ENCODE data around the gene CLCN1. TPM values are rescaled to one million over a fixed set of nuclear protein-coding genes. Genes with fewer than 3 reads are reported as not detected.

Gene CLCN1
- total RNA-seq, 1 donor from 2014 or later = not detected

GRCh38 chr7:143384661-143385631 is 69.0 kb downstream of the CLCN1 start:
- no peak for DNase-seq (ENCODE audit: extremely low spot score in 2 of 2)
- Histone ChIP-seq H3K9me3 (no peaks in the 10 kb centered on the region), H3K4me1 (peaks cover 57% of the 10 kb centered on the region), H3K4me3 (peak overlapping the region; percentile 93 to 99), H3K27me3 (no peaks in the 10 kb centered on the region), H3K36me3 (peaks cover 0 to 22% of the 10 kb centered on the region in 2 donors), H3K27ac (peak overlapping the region; percentile 94)
- intact Hi-C loops (cut with DNase I) = loop anchor here (5.0 kb wide), 1 partner anchor 98 kb away; the partner anchor contains the start of gene CASP2
- TF ChIP-seq, protein P1, sequence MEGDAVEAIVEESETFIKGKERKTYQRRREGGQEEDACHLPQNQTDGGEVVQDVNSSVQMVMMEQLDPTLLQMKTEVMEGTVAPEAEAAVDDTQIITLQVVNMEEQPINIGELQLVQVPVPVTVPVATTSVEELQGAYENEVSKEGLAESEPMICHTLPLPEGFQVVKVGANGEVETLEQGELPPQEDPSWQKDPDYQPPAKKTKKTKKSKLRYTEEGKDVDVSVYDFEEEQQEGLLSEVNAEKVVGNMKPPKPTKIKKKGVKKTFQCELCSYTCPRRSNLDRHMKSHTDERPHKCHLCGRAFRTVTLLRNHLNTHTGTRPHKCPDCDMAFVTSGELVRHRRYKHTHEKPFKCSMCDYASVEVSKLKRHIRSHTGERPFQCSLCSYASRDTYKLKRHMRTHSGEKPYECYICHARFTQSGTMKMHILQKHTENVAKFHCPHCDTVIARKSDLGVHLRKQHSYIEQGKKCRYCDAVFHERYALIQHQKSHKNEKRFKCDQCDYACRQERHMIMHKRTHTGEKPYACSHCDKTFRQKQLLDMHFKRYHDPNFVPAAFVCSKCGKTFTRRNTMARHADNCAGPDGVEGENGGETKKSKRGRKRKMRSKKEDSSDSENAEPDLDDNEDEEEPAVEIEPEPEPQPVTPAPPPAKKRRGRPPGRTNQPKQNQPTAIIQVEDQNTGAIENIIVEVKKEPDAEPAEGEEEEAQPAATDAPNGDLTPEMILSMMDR (IDR thresholded peaks at IDR 0.05) = no peak
- TF ChIP-seq POLR2AphosphoS5 (IDR thresholded peaks at IDR 0.05; ENCODE audit: insufficient read depth in 1 of 2, low read depth in 1 of 2) = no peak
- TF ChIP-seq POLR2A (IDR thresholded peaks at IDR 0.05) = no peak

GRCh38 chr7:143385891-143386781 is 70.2 kb downstream of the CLCN1 start:
- Histone ChIP-seq H3K4me1 (peaks cover 65% of the 10 kb centered on the region), H3K4me3 (peak overlapping the region in 1 of 2 donors; percentile 4)
- no peak for DNase-seq (ENCODE audit: extremely low spot score in 2 of 2)

DNA sequence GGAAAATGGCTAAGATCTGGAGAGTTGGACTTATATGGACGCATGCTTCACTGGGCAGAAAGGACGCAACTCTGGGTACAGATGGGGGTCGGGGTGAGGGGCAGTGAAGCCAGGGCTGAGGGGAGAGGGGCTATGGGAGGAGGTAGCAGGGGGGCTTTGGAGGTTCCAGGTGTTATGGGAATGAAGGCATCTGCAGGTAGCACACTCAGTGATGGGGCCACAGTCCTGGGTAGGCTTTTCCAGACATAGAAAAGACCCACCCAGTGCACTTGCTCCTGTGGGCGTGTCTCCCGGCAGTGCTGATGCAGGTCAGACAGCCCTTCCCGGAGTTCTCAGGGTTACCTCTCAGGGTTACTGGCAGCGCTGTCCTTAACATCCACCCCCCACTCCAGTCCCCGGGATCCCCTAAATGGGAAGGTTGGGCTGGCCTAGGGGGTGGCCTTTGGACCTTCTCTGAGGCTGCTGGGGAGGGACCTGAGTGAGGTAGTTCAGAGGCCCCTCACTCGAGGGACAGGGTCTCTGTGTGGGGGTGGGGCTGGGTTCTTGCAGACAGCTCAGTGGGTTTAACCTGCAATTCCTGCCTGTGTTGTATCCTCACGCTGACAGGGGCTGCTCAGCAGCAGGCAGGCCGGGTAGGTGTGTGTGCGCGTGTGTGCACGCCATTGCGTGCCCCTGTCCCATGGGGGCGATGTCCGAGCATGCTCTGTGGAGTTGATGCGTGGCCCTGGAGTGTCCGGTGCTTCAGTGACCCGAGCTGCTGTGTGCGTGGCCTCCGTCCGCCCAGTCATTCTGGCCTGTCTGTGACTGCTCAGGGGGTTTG is 71.5 kb downstream of the CLCN1 start:
- no peak overlapping the region for H3K4me3 ChIP-seq

More at GRCh38 chr7:143385891-143386781, 70.2 kb downstream of the CLCN1 start:
- H3K36me3 ChIP-seq = peaks cover 0 to 31% of the 10 kb centered on the region in 2 donors
- TF ChIP-seq, protein P1 (IDR thresholded peaks at IDR 0.05) = no peak
- peak in 1 of 2 donors; percentile 34 for TF ChIP-seq POLR2AphosphoS5 (IDR thresholded peaks at IDR 0.05; ENCODE audit: insufficient read depth in 1 of 2, low read depth in 1 of 2)
- intact Hi-C loops (cut with DNase I) = no loop called here
- no peaks in the 10 kb centered on the region for H3K9me3 ChIP-seq
- peak overlapping the region; percentile 10 for H3K27ac ChIP-seq
- H3K27me3 ChIP-seq = no peaks in the 10 kb centered on the region

DNA sequence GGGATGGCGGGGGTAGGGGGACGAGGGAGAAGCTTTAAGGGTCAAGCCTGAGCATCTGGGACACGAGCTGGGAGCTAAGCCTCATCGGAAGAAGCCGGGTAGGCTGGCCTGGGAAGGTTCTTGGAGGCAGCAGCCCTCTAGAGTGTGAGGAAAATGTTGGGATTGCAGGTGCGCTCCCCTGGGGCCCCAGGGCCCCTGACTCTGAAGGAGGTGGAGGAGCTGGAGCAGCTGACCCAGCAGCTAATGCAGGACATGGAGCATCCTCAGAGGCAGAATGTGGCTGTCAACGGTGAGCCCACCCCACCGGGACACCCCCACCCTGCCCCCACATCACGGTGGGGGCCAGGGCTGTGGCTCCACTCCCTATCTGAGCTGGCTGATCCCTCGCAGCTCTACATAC is 72.1 kb downstream of the CLCN1 start:
- Histone ChIP-seq H3K27ac (no peak overlapping the region), H3K4me1 (peaks cover 72% of the 10 kb centered on the region), H3K9me3 (no peaks in the 10 kb centered on the region), H3K27me3 (no peaks in the 10 kb centered on the region), H3K36me3 (peaks cover 0 to 32% of the 10 kb centered on the region in 2 donors), H3K4me3 (no peak overlapping the region)
- TF ChIP-seq POLR2A (IDR thresholded peaks at IDR 0.05) (no peak), POLR2AphosphoS5 (IDR thresholded peaks at IDR 0.05; ENCODE audit: insufficient read depth in 1 of 2, low read depth in 1 of 2) (no peak)
- TF ChIP-seq, protein P1 (IDR thresholded peaks at IDR 0.05) = no peak
- intact Hi-C loops (cut with DNase I) = no loop called here
- DNase-seq (ENCODE audit: extremely low spot score in 2 of 2) = no peak

More for the DNA sequence above, 71.5 kb downstream of the CLCN1 start:
- TF ChIP-seq POLR2AphosphoS5 (IDR thresholded peaks at IDR 0.05; ENCODE audit: insufficient read depth in 1 of 2, low read depth in 1 of 2) (no peak), POLR2A (IDR thresholded peaks at IDR 0.05) (no peak)
- TF ChIP-seq, protein P1 (IDR thresholded peaks at IDR 0.05) = no peak
- intact Hi-C loops (cut with DNase I) = no loop called here
- no peak for DNase-seq (ENCODE audit: extremely low spot score in 2 of 2)
- Histone ChIP-seq H3K27me3 (no peaks in the 10 kb centered on the region), H3K36me3 (peaks cover 0 to 32% of the 10 kb centered on the region in 2 donors), H3K9me3 (no peaks in the 10 kb centered on the region), H3K27ac (no peak overlapping the region), H3K4me1 (peaks cover 72% of the 10 kb centered on the region)

Data from vagina (tissue), 2 donors.